T-helper 1 cell treated with Interleukin-12 subunit alpha and Interleukin-12 subunit beta and Interleukin-4 antibody, amounts not matched to agents 30 μg/mL and 1 μg/mL, for 36 hours (primary cell): ENCODE results near the gene CNTNAP1.

ENCODE experiments used
- H3K27ac Mint-ChIP-seq: one replicate; pipeline ENCODE4 v1.8.0; 2021; ENCODE audit warnings: mild to moderate bottlenecking, mixed read lengths
- H3K27me3 Mint-ChIP-seq: one replicate; pipeline ENCODE4 v1.8.0; 2021; ENCODE audit warnings: low read depth, mixed read lengths
- H3K36me3 Mint-ChIP-seq: one replicate; pipeline ENCODE4 v1.8.0; 2021; ENCODE audit warnings: low read depth, mixed read lengths
- H3K4me1 Mint-ChIP-seq: one replicate; pipeline ENCODE4 v1.8.0; 2021; ENCODE audit warnings: low read depth, mixed read lengths
- H3K4me3 Mint-ChIP-seq: one replicate; pipeline ENCODE4 v1.8.0; 2021; ENCODE audit warnings: mild to moderate bottlenecking, moderate library complexity, mixed read lengths
- H3K9me3 Mint-ChIP-seq: one replicate; pipeline ENCODE4 v1.8.0; 2021; ENCODE audit warnings: mixed read lengths

The CNTNAP1 gene

GRCh38 chr17:42675965-42676423, 6.3 kb upstream of the CNTNAP1 start:
- no peak overlapping the region for H3K27ac Mint-ChIP-seq
- peaks cover 3% of the 10 kb centered on the region for H3K36me3 Mint-ChIP-seq
- H3K4me1 Mint-ChIP-seq, result peaks cover 31% of the 10 kb centered on the region
- peaks cover 42% of the 10 kb centered on the region for H3K27me3 Mint-ChIP-seq
- H3K9me3 Mint-ChIP-seq, result no peaks in the 10 kb centered on the region
- peak overlapping the region; percentile 69 for H3K4me3 Mint-ChIP-seq

- H3K9me3 Mint-ChIP-seq, result no peaks in the 10 kb centered on the region
- peaks cover 5% of the 10 kb centered on the region for H3K36me3 Mint-ChIP-seq
- peaks cover 33% of the 10 kb centered on the region for H3K4me1 Mint-ChIP-seq
- peak within 1 kb of the TSS; percentile 92 for H3K4me3 Mint-ChIP-seq
- H3K27me3 Mint-ChIP-seq, result peaks cover 40% of the 10 kb centered on the region
- peak within 1 kb of the TSS; percentile 88 for H3K27ac Mint-ChIP-seq
These were observed 5.8 kb upstream of the CNTNAP1 start, which contains the start of gene PLEKHH3 for GRCh38 chr17:42676424-42677011. TSS of gene PLEKHH3 (minus strand) at chr17:42676994. CDS start at chr17:42676563, 431 bp downstream.

GRCh38 chr17:42677012-42677857, 5.1 kb upstream of the CNTNAP1 start:
- Mint-ChIP-seq H3K9me3 (no peaks in the 10 kb centered on the region), H3K27me3 (peaks cover 42% of the 10 kb centered on the region), H3K4me3 (peak overlapping the region; percentile 92), H3K36me3 (peaks cover 3% of the 10 kb centered on the region), H3K4me1 (peaks cover 38% of the 10 kb centered on the region), H3K27ac (peak overlapping the region; percentile 88)

- no peaks in the 10 kb centered on the region for H3K9me3 Mint-ChIP-seq
- H3K4me3 Mint-ChIP-seq, result peak overlapping the region; percentile 92
- peaks cover 3% of the 10 kb centered on the region for H3K36me3 Mint-ChIP-seq
- H3K4me1 Mint-ChIP-seq, result peaks cover 46% of the 10 kb centered on the region
- H3K27ac Mint-ChIP-seq, result peak overlapping the region; percentile 94
- H3K27me3 Mint-ChIP-seq, result peaks cover 43% of the 10 kb centered on the region
These were observed 4.2 kb upstream of the CNTNAP1 start for GRCh38 chr17:42677921-42678781.

GRCh38 chr17:42678951-42679491, 3.3 kb upstream of the CNTNAP1 start:
- H3K27ac Mint-ChIP-seq, result peak overlapping the region; percentile 94
- H3K4me3 Mint-ChIP-seq, result peak overlapping the region; percentile 91
- peaks cover 49% of the 10 kb centered on the region for H3K4me1 Mint-ChIP-seq
- H3K36me3 Mint-ChIP-seq, result peaks cover 3% of the 10 kb centered on the region
- H3K9me3 Mint-ChIP-seq, result no peaks in the 10 kb centered on the region
- peaks cover 49% of the 10 kb centered on the region for H3K27me3 Mint-ChIP-seq

- H3K27me3 Mint-ChIP-seq, result peaks cover 48% of the 10 kb centered on the region
- H3K4me1 Mint-ChIP-seq, result peaks cover 43% of the 10 kb centered on the region
- H3K9me3 Mint-ChIP-seq, result no peaks in the 10 kb centered on the region
- peaks cover 3% of the 10 kb centered on the region for H3K36me3 Mint-ChIP-seq
- peak overlapping the region; percentile 94 for H3K27ac Mint-ChIP-seq
- peak overlapping the region; percentile 91 for H3K4me3 Mint-ChIP-seq
These were observed 2.6 kb upstream of the CNTNAP1 start for GRCh38 chr17:42679492-42680330.

- no peaks in the 10 kb centered on the region for H3K9me3 Mint-ChIP-seq
- H3K27ac Mint-ChIP-seq, result peak overlapping the region; percentile 70
- H3K36me3 Mint-ChIP-seq, result peaks cover 3% of the 10 kb centered on the region
- H3K4me1 Mint-ChIP-seq, result peaks cover 42% of the 10 kb centered on the region
- peak overlapping the region; percentile 54 for H3K4me3 Mint-ChIP-seq
- peaks cover 48% of the 10 kb centered on the region for H3K27me3 Mint-ChIP-seq
These were observed 2.0 kb upstream of the CNTNAP1 start for GRCh38 chr17:42680331-42680808.

GRCh38 chr17:42682722-42683403, 532 bp downstream of the CNTNAP1 start:
- Mint-ChIP-seq H3K27ac (peak overlapping the region; percentile 34), H3K36me3 (peaks cover 3% of the 10 kb centered on the region), H3K27me3 (peaks cover 47% of the 10 kb centered on the region), H3K9me3 (no peaks in the 10 kb centered on the region), H3K4me3 (peak overlapping the region; percentile 77), H3K4me1 (peaks cover 36% of the 10 kb centered on the region)

GRCh38 chr17:42683407-42684034, 1.2 kb downstream of the CNTNAP1 start:
- H3K27me3 Mint-ChIP-seq, result peaks cover 47% of the 10 kb centered on the region
- no peaks in the 10 kb centered on the region for H3K9me3 Mint-ChIP-seq
- peaks cover 33% of the 10 kb centered on the region for H3K4me1 Mint-ChIP-seq

GRCh38 chr17:42684929-42685556, 2.7 kb downstream of the CNTNAP1 start:
- no peak overlapping the region for H3K4me3 Mint-ChIP-seq
- no peaks in the 10 kb centered on the region for H3K9me3 Mint-ChIP-seq
- peaks cover 3% of the 10 kb centered on the region for H3K36me3 Mint-ChIP-seq
- H3K27ac Mint-ChIP-seq, result no peak overlapping the region
- peaks cover 47% of the 10 kb centered on the region for H3K27me3 Mint-ChIP-seq
- peaks cover 25% of the 10 kb centered on the region for H3K4me1 Mint-ChIP-seq

More at GRCh38 chr17:42683407-42684034, 1.2 kb downstream of the CNTNAP1 start:
- Mint-ChIP-seq H3K36me3 (peaks cover 3% of the 10 kb centered on the region), H3K27ac (no peak overlapping the region), H3K4me3 (peak overlapping the region; percentile 43)

GRCh38 chr17:42685831-42686230, 3.5 kb downstream of the CNTNAP1 start:
- no peak overlapping the region for H3K27ac Mint-ChIP-seq
- no peak overlapping the region for H3K4me3 Mint-ChIP-seq
- H3K9me3 Mint-ChIP-seq, result no peaks in the 10 kb centered on the region
- H3K36me3 Mint-ChIP-seq, result peaks cover 3% of the 10 kb centered on the region
- H3K27me3 Mint-ChIP-seq, result peaks cover 47% of the 10 kb centered on the region
- H3K4me1 Mint-ChIP-seq, result peaks cover 22% of the 10 kb centered on the region

- no peaks in the 10 kb centered on the region for H3K9me3 Mint-ChIP-seq
- H3K36me3 Mint-ChIP-seq, result no peaks in the 10 kb centered on the region
- H3K27ac Mint-ChIP-seq, result no peak overlapping the region
- H3K4me3 Mint-ChIP-seq, result no peak overlapping the region
- peaks cover 42% of the 10 kb centered on the region for H3K27me3 Mint-ChIP-seq
- peaks cover 17% of the 10 kb centered on the region for H3K4me1 Mint-ChIP-seq
These were observed 4.3 kb downstream of the CNTNAP1 start for GRCh38 chr17:42686520-42687128.
